Activated CD4-positive, alpha-beta T cell treated with anti-CD3 and anti-CD28 coated beads, Interleukin-2, amount 50 U/mL, for 4 hours (primary cell): ENCODE results near the gene ENO4.

ENCODE experiments used
- DNase-seq, 2 experiments: peaks; one replicate each; pipeline ENCODE4 v3.0.0-alpha.2; 2020

ENO4 gene

GRCh38 chr10:116831790-116832189, 17.5 kb upstream of the ENO4 start:
- no peak for DNase-seq

- no peak for DNase-seq
These were observed 15.0 kb upstream of the ENO4 start for GRCh38 chr10:116833986-116834985.

GRCh38 chr10:116835658-116836057, 13.6 kb upstream of the ENO4 start:
- no peak for DNase-seq

- DNase-seq: no peak
These were observed 13.2 kb upstream of the ENO4 start for GRCh38 chr10:116836083-116836482.

GRCh38 chr10:116836902-116837523, 12.3 kb upstream of the ENO4 start:
- no peak for DNase-seq

GRCh38 chr10:116838143-116838725, 11.1 kb upstream of the ENO4 start:
- no peak for DNase-seq

- DNase-seq: no peak
These were observed 8.8 kb upstream of the ENO4 start for GRCh38 chr10:116840389-116841075.

- DNase-seq: no peak
These were observed 3.5 kb upstream of the ENO4 start for GRCh38 chr10:116845823-116846222.

GRCh38 chr10:116848032-116848943, 1.0 kb upstream of the ENO4 start:
- DNase-seq: no peak

GRCh38 chr10:116848944-116849247, 403 bp upstream of the ENO4 start:
- no peak for DNase-seq

GRCh38 chr10:116850058-116850611, 836 bp downstream of the ENO4 start:
- no peak for DNase-seq

GRCh38 chr10:116852246-116852645, 2.9 kb downstream of the ENO4 start:
- no peak for DNase-seq

GRCh38 chr10:116853287-116853686, 4.0 kb downstream of the ENO4 start:
- DNase-seq: no peak

GRCh38 chr10:116853701-116854100, 4.4 kb downstream of the ENO4 start:
- DNase-seq: no peak

- DNase-seq: no peak
These were observed 7.9 kb downstream of the ENO4 start for GRCh38 chr10:116857156-116857555.

- no peak for DNase-seq
These were observed 12.5 kb downstream of the ENO4 start for GRCh38 chr10:116861796-116862195.

GRCh38 chr10:116864436-116864835, 15.1 kb downstream of the ENO4 start:
- no peak for DNase-seq

GRCh38 chr10:116866066-116866465, 16.8 kb downstream of the ENO4 start:
- no peak for DNase-seq

- no peak for DNase-seq
These were observed 17.8 kb downstream of the ENO4 start for GRCh38 chr10:116866987-116867595.

- DNase-seq: no peak
These were observed 18.9 kb downstream of the ENO4 start for GRCh38 chr10:116868198-116868676.

- DNase-seq: no peak
These were observed 19.4 kb downstream of the ENO4 start for GRCh38 chr10:116868722-116869121.
